Measurements from ENCODE around the gene USH2A. TPM values are rescaled to one million over a fixed set of nuclear protein-coding genes. Genes with fewer than 3 reads are reported as not detected.

The USH2A gene
- polyA plus RNA-seq, 1 donor: 0.05 TPM

- no peak for DNase-seq
Observed at GRCh38 chr1:215635827-215636226, 787.4 kb downstream of the USH2A start.

GRCh38 chr1:215631489-215631888 lies 791.8 kb downstream of the USH2A start:
- no peak for DNase-seq

- no peak for DNase-seq
Observed at GRCh38 chr1:215631040-215631439, 792.2 kb downstream of the USH2A start.

DNA sequence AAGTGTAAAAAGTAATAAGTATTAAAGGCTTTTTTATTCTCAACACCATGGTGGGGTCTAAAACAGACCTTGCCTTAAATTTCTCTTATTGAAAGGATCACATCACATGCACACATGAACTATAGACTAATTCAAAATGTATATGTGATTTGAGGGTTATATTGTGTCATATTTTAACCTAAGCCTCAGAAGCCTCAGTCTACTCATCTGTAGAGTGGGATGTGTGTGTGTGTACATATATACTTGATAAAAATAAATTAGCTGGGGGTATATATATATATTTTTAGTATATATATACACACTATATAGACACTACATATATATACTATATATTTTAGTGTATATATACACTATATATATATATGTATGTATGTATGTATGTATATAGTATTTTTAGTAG lies 797.3 kb downstream of the USH2A start:
- no peak for DNase-seq

GRCh38 chr1:215623162-215623561 lies 800.1 kb downstream of the USH2A start:
- DNase-seq: no peak

GRCh38 chr1:215617979-215618378 lies 805.3 kb downstream of the USH2A start:
- no peak for DNase-seq

- DNase-seq: no peak
Observed at GRCh38 chr1:215612391-215612790, 810.9 kb downstream of the USH2A start.

GRCh38 chr1:215608646-215609045 lies 814.6 kb downstream of the USH2A start:
- DNase-seq: no peak

DNA sequence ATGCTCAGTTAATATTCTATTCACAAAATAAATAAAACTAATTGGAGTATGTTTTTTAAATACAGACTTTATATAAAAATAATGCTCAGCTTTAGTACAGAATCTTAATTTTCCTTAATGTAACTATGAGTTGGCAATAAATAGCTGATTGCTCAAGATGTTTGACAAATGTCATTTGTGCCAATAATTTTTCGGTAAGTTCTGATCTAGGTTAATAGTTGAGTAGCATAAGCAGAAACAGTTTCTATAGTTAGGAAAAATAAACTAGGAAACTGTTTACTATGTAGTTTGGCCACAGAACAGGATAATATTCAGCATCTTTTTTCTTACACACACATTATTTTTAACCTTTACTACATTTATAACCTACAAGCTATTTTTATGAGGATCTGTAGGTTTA lies 815.8 kb downstream of the USH2A start:
- DNase-seq: no peak

GRCh38 chr1:215606564-215607168 lies 816.6 kb downstream of the USH2A start:
- DNase-seq: no peak

DNA sequence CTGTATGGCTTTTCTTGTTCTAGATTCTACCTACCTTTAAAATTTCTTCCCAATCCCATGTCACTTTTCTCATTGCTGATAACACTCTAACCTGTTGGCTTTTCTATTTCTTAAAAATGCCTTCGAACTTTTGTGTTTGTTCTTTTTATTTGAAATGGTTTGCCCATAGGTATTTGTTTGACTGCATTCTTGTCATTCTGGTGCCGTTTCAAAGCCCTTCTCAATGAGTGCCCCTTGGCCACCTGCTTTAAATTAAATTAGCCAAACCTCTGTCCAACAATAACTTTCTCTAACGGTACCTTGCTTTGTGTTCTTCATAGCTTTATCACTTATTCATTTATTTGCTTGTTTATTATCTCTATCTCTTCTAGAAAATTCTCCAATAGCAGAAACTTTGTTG lies 817.2 kb downstream of the USH2A start:
- DNase-seq: no peak

DNA sequence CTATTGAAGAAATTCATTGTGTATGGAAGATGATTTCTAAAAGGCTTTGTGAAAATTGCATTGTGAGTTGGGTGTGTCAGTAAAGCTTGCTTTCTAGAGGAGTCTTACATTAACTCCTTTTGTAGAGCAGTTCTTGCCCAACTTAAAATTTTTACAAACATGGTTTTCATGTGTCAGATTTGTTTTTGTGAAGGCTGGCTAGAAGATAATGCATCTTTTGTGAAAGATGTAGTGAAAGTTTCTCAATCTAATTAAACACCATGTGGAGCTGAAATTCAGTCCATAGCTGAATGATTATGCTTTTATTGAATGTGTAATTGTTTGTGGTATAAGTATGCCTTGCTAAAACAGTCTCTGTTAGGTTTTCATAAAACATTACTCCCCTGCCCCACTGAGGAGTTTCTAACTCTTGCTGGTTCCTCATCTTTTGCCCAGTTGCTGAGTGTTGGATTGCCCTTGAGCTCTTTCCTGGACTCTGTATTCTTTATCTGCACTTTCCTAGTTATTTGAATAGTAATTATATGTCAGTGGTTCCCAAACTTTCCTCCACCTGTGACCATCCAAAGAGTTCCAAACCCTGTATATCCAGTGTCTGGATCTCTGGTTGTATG lies 818.1 kb downstream of the USH2A start:
- no peak for DNase-seq

GRCh38 chr1:215603319-215603718 lies 819.9 kb downstream of the USH2A start:
- no peak for DNase-seq

- no peak for DNase-seq
Observed at GRCh38 chr1:215601276-215601675, 822.0 kb downstream of the USH2A start.

DNA sequence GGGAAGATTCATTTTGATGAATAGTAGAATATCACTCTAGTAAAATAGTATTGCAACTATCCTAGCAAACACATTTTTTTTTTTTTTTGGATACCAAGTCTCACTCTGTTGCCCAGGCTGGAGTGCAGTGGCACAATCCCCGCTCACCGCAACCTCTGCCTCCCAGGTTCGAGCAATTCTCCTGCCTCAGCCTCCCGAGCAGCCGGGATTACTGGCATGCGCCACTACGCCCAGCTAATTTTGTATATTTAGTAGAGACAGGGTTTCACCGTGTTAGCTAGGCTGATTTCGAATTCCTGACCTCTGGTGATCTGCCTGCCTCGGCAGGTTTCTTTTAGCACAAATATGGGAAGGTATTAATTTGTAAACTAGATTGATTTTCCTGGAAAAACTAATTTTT lies 822.4 kb downstream of the USH2A start:
- no peak for DNase-seq

GRCh38 chr1:215600258-215600792 lies 822.9 kb downstream of the USH2A start:
- no peak for DNase-seq

DNA sequence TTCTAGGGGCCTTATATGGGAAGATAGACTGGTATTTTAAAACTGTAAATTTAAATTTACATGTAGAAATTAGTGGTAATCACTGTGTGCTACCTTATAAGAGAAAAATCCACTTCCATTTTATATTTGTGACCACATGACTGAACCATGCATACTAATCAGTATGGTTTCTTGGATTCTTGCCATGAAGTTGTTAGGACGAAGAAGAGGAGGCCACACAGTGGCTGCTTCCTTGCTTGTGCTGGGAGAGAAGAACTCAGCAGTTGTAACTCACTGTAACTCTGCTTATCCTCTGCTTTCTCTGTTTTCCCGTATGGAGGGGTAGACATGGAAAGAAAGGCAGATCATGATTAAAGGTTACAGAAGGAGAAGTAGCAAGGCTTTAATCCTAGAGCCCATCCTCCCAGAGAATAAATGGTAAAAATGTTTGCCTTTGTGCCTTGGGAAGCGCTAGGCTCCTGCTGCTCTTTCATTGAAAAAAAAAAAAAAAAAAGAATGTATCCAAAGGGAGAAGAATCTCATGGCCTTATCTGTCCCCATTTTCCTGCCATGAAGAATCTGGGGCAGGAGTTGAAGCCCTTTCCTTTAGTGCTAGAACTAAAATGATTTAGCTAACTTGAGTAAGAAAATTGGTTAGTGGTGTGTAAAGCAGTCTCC lies 823.7 kb downstream of the USH2A start:
- DNase-seq: no peak

DNA sequence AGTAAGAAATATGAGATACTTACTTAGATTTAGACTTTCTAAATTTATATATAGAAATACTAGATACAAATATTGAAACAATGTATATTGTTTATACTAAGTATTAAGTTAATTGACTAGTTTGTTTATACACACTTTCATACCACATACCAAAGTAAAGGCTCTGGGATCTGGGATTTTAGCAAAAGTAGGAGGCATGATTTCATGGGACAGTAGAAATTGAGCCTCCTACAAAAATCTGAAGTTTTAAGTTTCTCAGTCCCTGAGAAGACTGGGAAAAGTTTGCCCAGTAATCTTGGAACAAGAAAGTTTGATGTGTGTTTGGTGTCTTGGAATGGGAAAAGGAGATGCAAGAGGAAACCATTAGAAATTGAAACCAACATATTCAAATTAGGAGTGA lies 825.3 kb downstream of the USH2A start:
- DNase-seq: no peak

DNA sequence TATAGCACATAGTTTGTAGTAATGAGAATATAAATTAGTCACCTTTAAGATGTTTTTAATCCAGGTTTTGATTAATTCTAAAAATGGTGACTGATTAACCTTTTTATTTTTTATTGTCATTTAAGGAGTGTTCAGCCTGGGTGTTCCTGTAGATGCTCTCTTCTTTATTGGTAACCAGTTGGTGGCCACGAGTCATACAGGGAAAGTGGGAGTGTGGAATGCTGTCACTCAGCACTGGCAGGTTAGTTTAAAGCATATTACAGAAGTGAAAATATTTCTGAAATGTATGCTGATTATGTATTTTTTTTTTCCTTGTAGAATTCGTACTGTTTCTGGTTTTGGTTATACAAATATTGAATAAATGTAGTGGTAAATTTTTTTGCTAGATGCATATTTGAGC lies 828.0 kb downstream of the USH2A start:
- DNase-seq: no peak

- DNase-seq: no peak
Observed at GRCh38 chr1:215594640-215595039, 828.6 kb downstream of the USH2A start.

DNA sequence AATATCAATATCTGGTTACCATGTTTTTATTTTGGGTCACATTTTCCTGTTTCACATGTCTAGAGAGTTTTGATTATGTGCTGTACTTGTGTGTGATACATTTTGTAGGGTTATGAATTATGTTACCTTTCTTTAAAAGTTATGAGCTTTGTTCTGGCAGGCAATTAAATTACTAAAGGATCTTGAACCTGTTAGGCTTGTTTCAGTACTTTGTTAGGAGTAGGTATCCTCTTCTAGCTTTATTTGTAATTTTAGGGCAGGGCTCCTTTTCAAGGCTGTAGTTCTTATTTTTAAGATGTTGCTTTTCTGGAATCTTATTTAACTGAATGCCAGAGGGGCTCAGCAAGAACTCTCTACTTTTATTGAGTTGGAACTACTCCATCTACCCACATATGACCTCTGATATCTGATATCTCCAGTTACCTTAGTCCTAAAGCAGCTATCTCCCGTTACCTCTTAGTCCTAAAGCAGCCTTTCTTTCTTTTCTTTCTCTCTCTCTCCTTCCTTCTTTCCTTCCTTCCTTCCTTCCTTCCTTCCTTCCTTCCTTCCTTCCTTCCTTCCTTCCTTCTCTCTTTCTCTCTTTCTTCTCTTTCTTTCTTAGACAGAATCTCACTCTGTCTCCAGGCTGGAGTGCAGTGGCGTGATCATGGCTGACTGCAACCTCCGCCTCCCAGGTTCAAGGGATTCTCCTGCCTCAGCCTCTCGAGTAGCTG lies 832.3 kb downstream of the USH2A start:
- DNase-seq: no peak

DNA sequence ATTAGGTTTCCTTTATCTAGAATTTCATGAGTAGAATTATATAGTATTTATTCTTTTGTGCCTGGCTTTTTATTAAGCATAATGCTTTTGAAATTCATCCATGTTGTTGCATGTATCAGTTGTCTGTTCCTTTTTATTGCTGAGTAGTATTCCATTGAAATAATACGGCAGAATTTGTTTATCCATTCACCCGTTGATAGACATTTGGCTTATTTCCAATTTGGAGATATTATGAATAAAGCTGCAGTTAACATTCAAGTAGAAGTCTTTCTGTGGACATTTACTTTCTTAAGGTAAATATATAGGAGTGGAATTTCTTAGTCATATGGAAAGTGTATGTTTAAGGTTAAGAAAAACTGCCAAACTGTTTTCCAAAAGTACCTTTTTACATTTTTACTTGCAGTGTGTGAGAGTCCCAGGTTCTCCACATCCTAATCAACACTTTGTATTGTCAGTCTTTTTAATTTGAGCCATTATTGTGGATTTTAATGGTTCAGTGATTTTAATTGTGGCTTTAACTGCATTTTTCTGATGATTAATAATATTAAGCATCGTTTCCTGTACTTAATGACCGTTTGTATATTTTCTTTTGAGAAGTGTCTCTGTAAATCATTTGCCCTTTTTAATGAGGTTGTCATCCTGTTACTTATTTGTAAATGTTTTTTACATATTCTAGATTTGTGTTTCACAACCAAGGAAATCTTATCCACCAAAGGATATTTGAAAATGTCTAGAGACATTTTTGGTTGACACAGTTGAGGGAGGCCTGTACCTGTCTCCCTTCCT lies 833.4 kb downstream of the USH2A start:
- no peak for DNase-seq

DNA sequence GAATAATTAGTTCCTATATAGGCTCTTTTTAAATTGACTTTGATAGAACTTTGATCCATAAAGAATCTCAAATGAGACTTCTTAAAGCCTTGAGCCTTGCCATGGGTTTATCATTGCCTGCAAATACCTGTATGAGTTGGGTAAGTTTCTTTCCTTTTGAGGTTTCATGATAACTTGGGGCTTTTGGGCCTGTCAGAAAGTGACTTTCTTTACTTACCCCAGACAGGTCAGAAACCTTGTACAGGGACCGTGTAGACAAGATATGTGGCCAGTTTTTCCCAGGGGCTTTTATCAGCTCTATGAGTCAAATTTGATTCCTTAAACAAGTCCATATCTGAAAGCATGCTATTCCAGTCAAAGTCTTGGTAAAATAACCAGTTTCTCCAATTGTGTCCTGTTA lies 838.9 kb downstream of the USH2A start:
- DNase-seq: no peak
